GM23338 (cell line): ENCODE measurements around the gene ADAM10. TPM values are rescaled to one million over a fixed set of nuclear protein-coding genes. Genes with fewer than 3 reads are reported as not detected.

Experiments used
- ATAC-seq: fragments of 200-7000 bp; cut with Tn5 transposase; 3 replicates; pipeline ENCODE4 v1.9.1; 2020
- DNase-seq: peaks from one replicate; pipeline ENCODE4 v3.0.0-alpha.2; 2015; ENCODE audit warnings: low spot score
- H2AFZ ChIP-seq: fragments of 200-600 bp; sonication (generic); 2 replicates; pipeline ENCODE4 v1.8.0; 2016; ENCODE audit warnings: antibody characterized with exemption, mild to moderate bottlenecking, moderate library complexity
- H3F3A ChIP-seq: fragments of 200-600 bp; sonication (generic); replicated peaks from 2 replicates; pipeline ENCODE4 v1.8.0; 2017; ENCODE audit warnings: antibody characterized with exemption, mixed run types, low read depth
- H3K27ac ChIP-seq: fragments of 200-600 bp; sonication (generic); 2 replicates; pipeline ENCODE4 v1.6.1; 2016; ENCODE audit warnings: low read depth
- H3K27me3 ChIP-seq: fragments of 200-600 bp; sonication (generic); 2 replicates; pipeline ENCODE4 v1.8.0; 2016; ENCODE audit warnings: mild to moderate bottlenecking, mixed run types, moderate library complexity; ENCODE audit not compliant: insufficient read depth
- H3K36me3 ChIP-seq: fragments of 200-600 bp; sonication (generic); 2 replicates; pipeline ENCODE4 v1.8.0; 2016; ENCODE audit warnings: mild to moderate bottlenecking; ENCODE audit not compliant: insufficient read depth
- H3K4me1 ChIP-seq: fragments of 200-600 bp; sonication (generic); 2 replicates; pipeline ENCODE4 v1.8.0; 2016; ENCODE audit warnings: mild to moderate bottlenecking, moderate library complexity; ENCODE audit not compliant: insufficient read depth
- H3K4me2 ChIP-seq: fragments of 200-600 bp; sonication (generic); 2 replicates; pipeline ENCODE4 v1.7.1; 2017; ENCODE audit warnings: mixed run types
- H3K4me3 ChIP-seq: fragments of 200-600 bp; sonication (generic); 2 replicates; pipeline ENCODE4 v1.6.1; 2016; ENCODE audit warnings: mixed run types
- H3K79me2 ChIP-seq: fragments of 200-600 bp; sonication (generic); replicated peaks from 2 replicates; pipeline ENCODE4 v1.8.0; 2017; ENCODE audit warnings: mild to moderate bottlenecking; ENCODE audit not compliant: insufficient read depth
- H3K9me2 ChIP-seq: fragments of 200-600 bp; sonication (generic); 2 replicates; pipeline ENCODE4 v1.8.0; 2017; ENCODE audit not compliant: insufficient read depth
- H4K20me1 ChIP-seq: fragments of 200-600 bp; sonication (generic); replicated peaks from 2 replicates; pipeline ENCODE4 v1.8.0; 2017; ENCODE audit warnings: mild to moderate bottlenecking; ENCODE audit not compliant: insufficient read depth
- H3K27ac Mint-ChIP-seq: 2 replicates; pipeline ENCODE4 v1.8.0; 2020; ENCODE audit warnings: inconsistent platforms, mild to moderate bottlenecking, moderate library complexity, mixed read lengths
- H3K27me3 Mint-ChIP-seq: 3 replicates; pipeline ENCODE4 v1.8.0; 2022; ENCODE audit warnings: low read depth, mild to moderate bottlenecking, moderate library complexity, mixed read lengths, inconsistent platforms; ENCODE audit not compliant: insufficient read depth, poor library complexity
- H3K36me3 Mint-ChIP-seq: 3 replicates; pipeline ENCODE4 v1.8.0; 2021; ENCODE audit warnings: low read depth, mild to moderate bottlenecking, inconsistent platforms, moderate library complexity, mixed read lengths
- H3K4me1 Mint-ChIP-seq: 3 replicates; pipeline ENCODE4 v1.8.0; 2020; ENCODE audit warnings: mild to moderate bottlenecking, inconsistent platforms, mixed read lengths
- H3K4me3 Mint-ChIP-seq: 3 replicates; pipeline ENCODE4 v1.8.0; 2021; ENCODE audit warnings: moderate library complexity, mild to moderate bottlenecking, inconsistent platforms, mixed read lengths
- H3K9me3 Mint-ChIP-seq: 3 replicates; pipeline ENCODE4 v1.8.0; 2020; ENCODE audit warnings: moderate library complexity, mild to moderate bottlenecking, inconsistent platforms, mixed read lengths
- CREB1 ChIP-seq: fragments of 250-450 bp; sonication (Bioruptor Pico); IDR thresholded peaks from 2 replicates; pipeline ENCODE4 v1.5.0; 2020; ENCODE audit warnings: low read depth, mild to moderate bottlenecking, moderate library complexity
- EZH2 ChIP-seq: fragments of 200-600 bp; sonication (generic); IDR thresholded peaks from one replicate; pipeline ENCODE4 v1.8.0; 2017; ENCODE audit warnings: antibody characterized with exemption, mild to moderate bottlenecking, low read depth; ENCODE audit not compliant: unreplicated experiment
- EZH2phosphoT487 ChIP-seq: fragments of 200-600 bp; sonication (generic); IDR thresholded peaks from one replicate; pipeline ENCODE4 v1.8.1; 2018; ENCODE audit warnings: antibody characterized with exemption; ENCODE audit not compliant: unreplicated experiment
- STAT1 ChIP-seq: IDR thresholded peaks from one replicate; pipeline ENCODE4 v1.6.1; 2016; ENCODE audit warnings: antibody characterized with exemption; ENCODE audit not compliant: unreplicated experiment
- ZNF114 ChIP-seq: fragments of 250-450 bp; sonication (Bioruptor Pico); IDR thresholded peaks from 2 replicates; pipeline ENCODE4 v1.5.0; 2020; ENCODE audit warnings: mild to moderate bottlenecking, moderate library complexity
- ZNF331 ChIP-seq: fragments of 250-450 bp; sonication (Bioruptor Pico); IDR thresholded peaks from 2 replicates; pipeline ENCODE4 v1.5.0; 2020; ENCODE audit warnings: low read depth, mild to moderate bottlenecking, moderate library complexity
- ZNF462 ChIP-seq: fragments of 250-450 bp; sonication (Bioruptor Pico); IDR thresholded peaks from 2 replicates; pipeline ENCODE4 v1.5.0; 2020; ENCODE audit warnings: mild to moderate bottlenecking, moderate library complexity
- polyA plus RNA-seq: library from polyadenylated mRNA; unstranded; fragments of >200 nt; fragmentation: Nextera tagmentation; extraction: Ambion mirVana; gene quantifications from 2 replicates; pipeline ENCODE4 v1.2.1, GENCODE V29; 2016
- total RNA-seq: library from RNA; depleted of rRNA; stranded (reverse); fragments of >200 nt; shearing (Covaris generic); gene quantifications from 2 replicates; pipeline ENCODE4 v1.2.3, GENCODE V29; 2014

ADAM10 gene
- total and polyA plus RNA-seq, 2 experiments from 2014 or later = 25.0 to 114 TPM

GRCh38 chr15:58746174-58746573 lies 3.3 kb downstream of the ADAM10 start:
- peaks cover 76% of the 10 kb centered on the region for H3K79me2 ChIP-seq
- ATAC-seq (no peak), DNase-seq (no peak)
- no peak overlapping the region for H3K4me3 ChIP-seq
- H3K27me3 ChIP-seq = no peaks in the 10 kb centered on the region
- Mint-ChIP-seq H3K27ac (no peak overlapping the region), H3K4me3 (no peak overlapping the region), H3K36me3 (peaks cover 4% of the 10 kb centered on the region; the same call in 2 of the 3 replicates), H3K27me3 (peaks cover 7% of the 10 kb centered on the region), H3K9me3 (peaks cover 3% of the 10 kb centered on the region; the same call in 1 of the 3 replicates), H3K4me1 (peaks cover 58% of the 10 kb centered on the region)
- 0 out of 2 replicates have a peak, but pooled peaks cover 3% of the 10 kb centered on the region for H3F3A ChIP-seq
- H3K27ac ChIP-seq = no peak overlapping the region
- TF ChIP-seq STAT1 (no peak), ZNF331 (CRISPR knock-in tag) (no peak), ZNF462 (no peak), EZH2phosphoT487 (no peak), CREB1 (CRISPR knock-in tag) (no peak), ZNF114 (CRISPR knock-in tag) (no peak), EZH2 (no peak)
- H4K20me1 ChIP-seq = peaks cover 50% of the 10 kb centered on the region
- peaks cover 57% of the 10 kb centered on the region for H3K4me1 ChIP-seq
- no peaks in the 10 kb centered on the region for H3K9me2 ChIP-seq
- H3K4me2 ChIP-seq = peak overlapping the region; percentile 27; the same call in 1 of the 2 replicates
- no peak overlapping the region for H2AFZ ChIP-seq
- H3K36me3 ChIP-seq = no peaks in the 10 kb centered on the region
